Right cardiac atrium (tissue), 5 donors: ENCODE data around the gene POLE4. TPM values are rescaled to one million over a fixed set of nuclear protein-coding genes. Genes with fewer than 3 reads are reported as not detected.
A peak's percentile ranks its signal among the peaks of the same experiment; 100 is the strongest.

Experiments
- ATAC-seq, 2 donors: fragments of 200-7000 bp; cut with Tn5 transposase; one replicate each; pipeline versions ENCODE4 v1.8.0 to v1.9.1; 2020; ENCODE audit warnings: moderate library complexity in 2 of 2, mild to moderate bottlenecking in 1 of 2
- DNase-seq, 3 donors: peaks; one replicate each; pipeline ENCODE4 v3.0.0-alpha.2; 2020
- H3K27ac ChIP-seq: one replicate; pipeline ENCODE4 v1.5.1; 2013; ENCODE audit warnings: mild to moderate bottlenecking, low read length, control low read depth, moderate library complexity
- H3K27me3 ChIP-seq: one replicate; pipeline ENCODE4 v1.6.1; 2013; ENCODE audit not compliant: control insufficient read depth, insufficient read depth
- H3K4me1 ChIP-seq: one replicate; pipeline ENCODE4 v1.6.1; 2013; ENCODE audit warnings: low read length; ENCODE audit not compliant: control insufficient read depth, insufficient read depth
- H3K4me3 ChIP-seq: one replicate; pipeline ENCODE4 v1.5.1; 2013; ENCODE audit warnings: low read length, control low read depth
- H3K9me3 ChIP-seq: one replicate; pipeline ENCODE4 v1.6.1; 2013; ENCODE audit warnings: low read length; ENCODE audit not compliant: control insufficient read depth
- WGBS: extraction: QIAGEN DNeasy Blood & Tissue Kit; methylation state at CpG from one replicate; pipeline ENCODE4 v1.1.7; 2013; 5-methylcytosine and 5-hydroxymethylcytosine counted together
- intact Hi-C, 4 donors: fragments of 100-400 bp; cut with DNase I; formaldehyde crosslinking; loops; one replicate each; pipeline versions ENCODE4 v1.11.0 to v1.14.0; 2022 to 2023
- long read RNA-seq, 4 donors: library from polyadenylated mRNA; unstranded; transcript quantifications; one replicate each; pipeline ENCODE4 v2.0.0, GENCODE V29; 2020 to 2021
- polyA plus RNA-seq: library from polyadenylated mRNA; stranded (reverse); fragments of 200-250 nt; gene quantifications from one replicate; pipeline ENCODE4 v1.2.3, GENCODE V29; 2013
- total RNA-seq, 4 donors: library from RNA; stranded (reverse); fragmentation: NEBNext Ultra II Directional; extraction: Animal tissue kit (Norgen Biotek cat#: 25700); gene quantifications; one replicate each; pipeline ENCODE4 v1.2.1, GENCODE V29; 2021
- donor health status: healthy with polysubstance abuse.
- donor health status: DM: no; HTN: yes; CAD: no.
- donor health status: DM: no; HTN: no; CAD: no.
- donor health status: DM: no; HTN: yes; CAD: no; lungs with severe emphysema.
- donor health status: DM: yes; HTN: yes; CAD: no.

POLE4 gene
- 10 to 100 TPM; 31.5 to 42.6 (median 37.2) TPM for total RNA-seq
- polyA plus RNA-seq = 30.7 TPM
- long read RNA-seq, donor 1, transcript POLE4-205 (4 exons, 1,248 nt) = major isoform, 14 of 15 reads
- long read RNA-seq, donor 1, partial matches to known transcripts = 1 of 15 reads
- long read RNA-seq, donor 1, other reads (novel, unspliced or antisense) = 0 of 15 reads
- long read RNA-seq, donor 2, transcript POLE4-205 (4 exons, 1,248 nt) = major isoform, 12 of 13 reads
- long read RNA-seq, donor 2, partial matches to known transcripts = 0 of 13 reads
- long read RNA-seq, donor 2, other reads (novel, unspliced or antisense) = 1 of 13 reads
- long read RNA-seq, donor 3, partial matches to known transcripts = 0 of 2 reads
- long read RNA-seq, donor 3, other reads (novel, unspliced or antisense) = 1 of 2 reads
- long read RNA-seq, donor 4, transcript POLE4-205 (4 exons, 1,248 nt) = major isoform, 7 of 7 reads
- long read RNA-seq, donor 4, partial matches to known transcripts = 0 of 7 reads
- long read RNA-seq, donor 4, other reads (novel, unspliced or antisense) = 0 of 7 reads

DNA sequence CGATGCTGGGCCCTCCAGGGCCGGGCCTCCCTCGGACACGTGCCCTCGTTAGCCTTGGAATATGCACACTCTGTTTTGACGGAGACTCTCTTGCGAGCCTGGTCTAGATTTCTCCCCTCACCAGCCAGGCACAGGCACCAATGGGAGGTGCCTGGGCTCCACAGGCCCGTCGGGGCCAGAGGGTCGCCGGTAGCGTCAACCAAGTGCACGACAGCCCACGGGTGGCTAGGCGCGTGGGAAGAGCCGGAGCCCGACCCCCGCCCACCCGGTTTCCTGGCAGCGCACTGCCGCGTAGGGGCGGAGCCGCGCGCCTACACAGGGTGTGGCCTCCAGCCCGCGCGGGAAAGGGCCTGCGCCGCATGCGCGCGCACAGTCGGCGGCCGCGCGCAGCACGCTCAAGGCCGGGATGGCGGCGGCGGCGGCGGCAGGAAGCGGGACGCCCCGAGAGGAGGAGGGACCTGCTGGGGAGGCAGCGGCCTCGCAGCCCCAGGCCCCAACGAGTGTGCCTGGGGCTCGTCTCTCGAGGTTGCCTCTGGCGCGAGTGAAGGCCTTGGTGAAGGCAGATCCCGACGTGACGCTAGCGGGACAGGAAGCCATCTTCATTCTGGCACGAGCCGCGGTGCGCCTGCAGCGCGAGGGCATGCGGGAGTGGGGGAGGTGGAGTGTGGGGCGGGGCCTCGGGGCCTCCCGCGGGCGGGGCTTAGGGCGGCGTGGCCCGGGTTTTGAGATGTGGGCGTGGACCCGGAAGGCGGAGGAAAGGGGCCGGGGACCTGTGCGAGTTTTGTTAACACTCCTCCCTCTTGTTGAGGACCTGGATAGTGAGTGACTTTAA is at the start of gene POLE4:
TSS of gene POLE4 (plus strand) at position 370 of the 832 bp plus-strand sequence. CDS start at position 407, 37 bp downstream.
- under 1% methylated on average over 81 of the region's 81 CpGs for WGBS
- Histone ChIP-seq H3K27me3 (no peaks in the 10 kb centered on the region), H3K27ac (peak within 1 kb of the TSS; percentile 96), H3K9me3 (no peaks in the 10 kb centered on the region), H3K4me3 (peak within 1 kb of the TSS; percentile 77), H3K4me1 (peaks cover 3% of the 10 kb centered on the region)
- intact Hi-C loops = no loop called here
- ATAC-seq (peak; percentile 99 to 100), DNase-seq (peak; percentile 96 to 98 (median 98))

DNA sequence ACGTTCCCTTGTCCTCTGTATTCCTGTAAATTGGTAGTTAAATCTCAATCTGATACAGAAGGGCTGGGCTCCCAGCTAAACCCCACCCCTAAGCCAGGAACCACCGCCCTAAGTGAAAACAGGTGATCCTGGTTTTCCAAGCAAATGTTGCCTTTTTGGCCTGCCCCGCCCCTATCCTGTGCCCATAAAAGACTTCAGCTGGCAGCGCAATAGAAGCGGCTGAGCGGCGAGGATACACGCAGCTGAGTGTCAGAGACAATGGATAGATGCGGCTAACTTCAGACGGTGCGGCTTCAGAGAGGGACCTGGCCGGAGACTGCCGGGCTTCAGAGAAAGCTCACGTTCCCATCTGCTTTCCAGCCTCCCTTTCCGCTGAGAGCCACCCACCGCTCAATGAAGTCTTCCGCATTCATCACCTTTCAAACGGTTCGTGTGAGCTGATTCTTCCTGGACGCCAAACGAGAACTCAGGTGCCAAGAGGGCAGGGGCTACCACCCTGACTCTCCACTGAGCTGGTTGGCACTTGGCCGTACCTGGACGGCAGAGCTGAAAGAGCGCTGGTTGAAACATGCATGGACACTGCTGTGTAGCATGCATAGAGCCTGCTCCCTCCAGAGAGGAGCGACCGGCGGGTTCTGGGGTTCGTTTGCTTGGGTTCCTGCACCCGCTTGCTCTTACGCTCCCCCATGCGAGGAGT is 49.5 kb upstream of the POLE4 start:
- intact Hi-C loops = no loop called here
- no peak overlapping the region for H3K27ac ChIP-seq
- H3K27me3 ChIP-seq = no peaks in the 10 kb centered on the region
- no peak for DNase-seq
- no peak overlapping the region for H3K4me3 ChIP-seq
- no peaks in the 10 kb centered on the region for H3K9me3 ChIP-seq
- WGBS = 33% methylated on average over 31 of the region's 31 CpGs
- ATAC-seq = no peak
- no peaks in the 10 kb centered on the region for H3K4me1 ChIP-seq

DNA sequence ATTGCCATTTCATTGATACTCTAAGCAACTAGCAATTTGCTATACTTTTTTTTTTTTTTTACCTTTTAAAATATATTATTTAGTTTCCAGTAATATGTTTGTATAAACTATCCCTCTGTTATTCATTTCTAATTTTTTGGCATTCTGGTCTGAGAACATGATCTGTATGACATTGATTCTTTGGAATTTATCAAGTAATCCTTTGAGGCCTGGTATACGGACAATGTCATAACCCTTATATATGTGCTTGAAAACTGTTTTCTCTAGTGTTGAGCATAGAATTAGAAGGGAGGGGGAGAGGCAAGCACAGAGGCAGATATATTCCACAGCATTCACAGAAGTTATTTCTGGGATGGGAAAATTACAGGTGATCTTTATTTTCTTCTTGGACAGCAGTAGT is 48.2 kb upstream of the POLE4 start:
- ATAC-seq (no peak), DNase-seq (no peak)
- Histone ChIP-seq H3K4me3 (no peak overlapping the region), H3K9me3 (no peaks in the 10 kb centered on the region), H3K4me1 (no peaks in the 10 kb centered on the region), H3K27me3 (no peaks in the 10 kb centered on the region), H3K27ac (no peak overlapping the region)
- intact Hi-C loops = loop anchor here in 1 of 4 donors (10.0 kb wide), 1 partner anchor 695 kb away; no protein-coding TSS in a partner anchor
- WGBS = 86% methylated on average over 1 of the region's 1 CpG

DNA sequence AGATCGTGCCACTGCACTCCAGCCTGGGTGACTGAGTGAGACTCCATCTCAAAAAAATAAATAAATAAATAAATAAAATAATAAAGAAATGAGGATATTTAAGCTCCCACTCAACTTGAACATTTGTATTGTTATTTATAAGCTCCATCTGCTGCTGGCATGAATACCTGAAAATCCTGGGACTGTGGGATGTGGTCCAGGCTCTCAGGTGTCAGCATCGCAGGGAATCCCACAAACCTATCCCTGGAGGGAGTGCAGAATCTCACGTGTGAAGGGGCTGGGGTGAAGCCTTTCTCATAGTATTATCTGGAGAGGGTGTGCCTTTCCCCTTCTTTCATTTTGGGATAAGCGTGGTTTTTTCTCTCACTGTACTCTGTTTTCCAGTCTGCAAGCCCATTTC is 47.4 kb upstream of the POLE4 start:
- DNase-seq = no peak
- no peaks in the 10 kb centered on the region for H3K9me3 ChIP-seq
- no peak for ATAC-seq
- H3K27ac ChIP-seq = no peak overlapping the region
- WGBS = 71% methylated on average over 4 of the region's 4 CpGs
- H3K4me3 ChIP-seq = no peak overlapping the region
- intact Hi-C loops = loop anchor here in 1 of 4 donors (10.0 kb wide), 1 partner anchor 694 kb away; no protein-coding TSS in a partner anchor
- no peaks in the 10 kb centered on the region for H3K27me3 ChIP-seq
- no peaks in the 10 kb centered on the region for H3K4me1 ChIP-seq

DNA sequence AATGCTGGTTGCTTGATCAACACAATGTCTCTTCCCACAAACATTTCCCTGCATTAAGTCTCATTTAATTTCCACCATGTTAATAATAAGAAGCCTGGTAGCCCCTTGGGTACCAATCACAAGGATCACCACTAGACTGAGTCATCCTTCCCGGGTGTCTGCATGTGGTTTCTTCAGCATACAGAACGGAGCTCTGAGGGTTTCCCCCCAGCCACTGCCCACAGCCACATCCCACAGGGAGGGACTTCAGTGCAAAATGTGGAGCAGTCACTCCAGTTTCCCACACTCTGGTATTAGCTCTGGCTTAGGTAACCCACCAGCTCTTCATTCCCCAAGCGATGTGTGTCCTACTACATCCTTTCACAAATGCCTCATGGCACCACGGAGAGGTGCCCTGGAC is 42.7 kb upstream of the POLE4 start:
- Histone ChIP-seq H3K4me3 (no peak overlapping the region), H3K9me3 (no peaks in the 10 kb centered on the region), H3K27ac (no peak overlapping the region), H3K4me1 (no peaks in the 10 kb centered on the region), H3K27me3 (no peaks in the 10 kb centered on the region)
- 78% methylated on average over 4 of the region's 4 CpGs for WGBS
- no peak for DNase-seq
- intact Hi-C loops = loop anchor here in 3 of 4 donors (5.0 to 10.0 kb wide), 4 partner anchors 422 to 697 kb away; no protein-coding TSS in a partner anchor
- ATAC-seq = no peak

DNA sequence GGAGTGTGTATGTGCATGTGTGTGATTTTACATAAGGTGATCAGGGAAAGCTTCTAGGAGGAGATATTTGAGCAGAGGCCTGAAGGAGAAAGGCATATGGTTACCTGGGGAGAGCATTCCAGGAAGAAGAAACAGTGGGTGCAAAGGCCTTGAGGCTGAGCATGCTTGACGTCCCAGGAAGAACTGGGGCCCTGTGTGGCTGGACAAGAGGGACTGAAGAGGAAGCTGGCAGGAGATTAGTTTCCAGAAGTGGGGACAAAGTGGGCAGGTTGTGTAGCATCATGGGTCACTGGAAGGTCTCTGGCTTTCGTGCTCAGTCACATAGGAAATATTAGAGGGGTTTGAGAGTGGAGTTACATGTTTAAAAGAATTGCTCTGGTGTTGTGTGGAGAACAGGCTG is 42.0 kb upstream of the POLE4 start:
- Histone ChIP-seq H3K27me3 (no peaks in the 10 kb centered on the region), H3K27ac (no peak overlapping the region), H3K4me1 (no peaks in the 10 kb centered on the region), H3K9me3 (no peaks in the 10 kb centered on the region), H3K4me3 (no peak overlapping the region)
- ATAC-seq (no peak), DNase-seq (no peak)
- intact Hi-C loops = loop anchor here in 3 of 4 donors (5.0 to 10.0 kb wide), 4 partner anchors 421 to 696 kb away; no protein-coding TSS in a partner anchor
- WGBS = 76% methylated on average over 2 of the region's 2 CpGs

DNA sequence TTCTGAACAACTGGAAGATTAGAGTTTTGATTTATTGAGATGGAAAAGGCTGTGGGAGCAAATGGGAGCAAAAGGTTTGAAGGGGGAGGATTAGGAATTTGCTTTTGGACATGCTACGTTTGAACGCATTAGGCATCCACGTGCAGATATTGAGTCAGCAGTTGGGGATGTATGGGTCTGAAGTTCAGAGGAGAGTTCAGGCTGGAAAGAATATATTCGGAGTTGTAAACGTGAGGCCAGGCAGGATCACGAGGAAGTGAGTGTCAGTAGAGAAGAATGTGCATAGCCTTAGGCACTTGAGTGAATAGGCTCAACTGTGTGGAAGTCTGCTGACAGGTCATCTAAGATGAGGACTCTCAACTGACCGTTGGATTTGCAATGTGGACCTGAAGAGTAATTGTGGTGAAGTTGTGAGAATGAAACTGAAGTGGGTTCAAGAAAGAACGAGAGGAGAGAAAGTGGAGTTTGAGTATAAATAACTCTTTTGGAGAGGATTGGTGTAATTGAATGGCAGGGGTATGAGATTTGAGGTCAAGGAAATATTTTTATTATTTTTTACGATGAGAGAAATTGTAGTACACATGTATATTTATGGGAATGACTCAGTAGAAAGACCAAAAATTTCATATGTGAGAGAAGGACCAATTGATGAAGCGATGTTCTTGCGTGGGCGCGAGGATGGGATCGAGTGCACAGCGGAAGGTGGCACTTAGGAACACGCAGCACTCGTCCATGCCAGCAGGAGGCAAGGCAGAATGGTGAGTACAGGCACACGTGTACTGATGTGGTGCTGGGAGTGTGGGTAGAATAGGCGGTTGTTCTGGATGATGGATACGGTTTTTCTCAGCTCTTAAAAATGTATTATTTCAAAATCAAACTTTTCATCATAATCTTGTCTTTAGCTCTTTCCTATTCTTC is 40.5 kb upstream of the POLE4 start:
- ATAC-seq (no peak), DNase-seq (no peak)
- H3K27ac ChIP-seq = no peak overlapping the region
- WGBS = 75% methylated on average over 20 of the region's 20 CpGs
- no peak overlapping the region for H3K4me3 ChIP-seq
- H3K27me3 ChIP-seq = no peaks in the 10 kb centered on the region
- H3K4me1 ChIP-seq = no peaks in the 10 kb centered on the region
- no peaks in the 10 kb centered on the region for H3K9me3 ChIP-seq
- intact Hi-C loops = loop anchor here in 3 of 4 donors (5.0 to 10.0 kb wide), 4 partner anchors 419 to 694 kb away; no protein-coding TSS in a partner anchor

GRCh38 chr2:74919827-74920226 is 38.6 kb upstream of the POLE4 start:
- ATAC-seq = peak; percentile 35 to 64
- no peak overlapping the region for H3K27ac ChIP-seq
- H3K4me1 ChIP-seq = no peaks in the 10 kb centered on the region
- H3K27me3 ChIP-seq = no peaks in the 10 kb centered on the region
- peak overlapping the region; percentile 11 for H3K4me3 ChIP-seq
- intact Hi-C loops = loop anchor here in 3 of 4 donors (5.0 to 10.0 kb wide), 6 partner anchors 147 to 692 kb away; no protein-coding TSS in a partner anchor
- WGBS = 5% methylated on average over 34 of the region's 34 CpGs
- peak; percentile 55 to 84 (median 81) for DNase-seq
- H3K9me3 ChIP-seq = no peaks in the 10 kb centered on the region

- intact Hi-C loops = loop anchor here in 3 of 4 donors (5.0 kb wide), 3 partner anchors 146 to 486 kb away; no protein-coding TSS in a partner anchor
Observed at GRCh38 chr2:74921236-74921736, 37.2 kb upstream of the POLE4 start.

More at GRCh38 chr2:74921236-74921736, 37.2 kb upstream of the POLE4 start:
- DNase-seq = no peak
- Histone ChIP-seq H3K27ac (no peak overlapping the region), H3K4me1 (no peaks in the 10 kb centered on the region), H3K4me3 (no peak overlapping the region), H3K9me3 (no peaks in the 10 kb centered on the region), H3K27me3 (no peaks in the 10 kb centered on the region)
- 98% methylated on average over 2 of the region's 2 CpGs for WGBS
- no peak for ATAC-seq
